Body of pancreas (tissue), 4 donors: ENCODE measurements around the gene ZNF410. TPM values are rescaled to one million over a fixed set of nuclear protein-coding genes. Genes with fewer than 3 reads are reported as not detected.
"Not testable (repeated sequence)": the region's sequence is repeated elsewhere in the genome, so short reads cannot be mapped to it uniquely, and the experiment has no call there.

Experiments used
- ATAC-seq: fragments of 150-250 bp; one replicate; pipeline ENCODE4 v1.9.1; 2016
- DNase-seq, 4 donors: peaks; one replicate each; pipeline ENCODE4 v3.0.0-alpha.2; 2019
- H3K27ac ChIP-seq, 4 donors: fragments of 200-600 bp; sonication (generic); 1 replicate in 3 of 4; 2 replicates in 1 of 4; pipeline versions ENCODE4 v1.5.1 to v1.6.1; 2016 to 2019; ENCODE audit warnings: mild to moderate bottlenecking in 1 of 4, mixed read lengths in 1 of 4, moderate library complexity in 1 of 4
- H3K27me3 ChIP-seq, 2 donors: fragments of 200-600 bp; sonication (generic); one replicate each; pipeline ENCODE4 v1.6.0; 2016; ENCODE audit warnings: mild to moderate bottlenecking in 1 of 2
- H3K36me3 ChIP-seq, 2 donors: fragments of 200-600 bp; sonication (generic); replicated peaks in 1 of 2; 2 replicates each; pipeline ENCODE4 v1.5.1; 2016; ENCODE audit warnings: low read depth in 2 of 2; ENCODE audit not compliant: insufficient read depth in 1 of 2
- H3K4me1 ChIP-seq: fragments of 200-600 bp; sonication (generic); one replicate; pipeline ENCODE4 v1.6.0; 2016
- H3K4me3 ChIP-seq, 2 donors: fragments of 200-600 bp; sonication (generic); 1 replicate in 1 of 2; 2 replicates in 1 of 2; pipeline ENCODE4 v1.5.1; 2016 to 2019
- H3K9me3 ChIP-seq, 3 donors: fragments of 200-600 bp; sonication (generic); 1 replicate in 2 of 3; 2 replicates in 1 of 3; pipeline ENCODE4 v1.5.1; 2016
- CTCF ChIP-seq, 7 experiments: fragments of 450-650 bp in 4 of 7; fragments of 200-600 bp in 3 of 7; sonication (generic) in 3 of 7; IDR thresholded peaks; one replicate each; pipeline ENCODE4 v1.5.1; 2016 to 2019; ENCODE audit warnings: antibody characterized with exemption in 7 of 7
- POLR2A ChIP-seq, 3 donors: fragments of 450-650 bp; IDR thresholded peaks; one replicate each; pipeline ENCODE4 v1.6.1; 2016; ENCODE audit warnings: antibody characterized with exemption in 3 of 3, mild to moderate bottlenecking in 2 of 3
- WGBS, 2 donors: methylation state at CpG; one replicate each; pipeline ENCODE4 v1.1.5; 2017; 5-methylcytosine and 5-hydroxymethylcytosine counted together
- intact Hi-C: fragments of 100-400 bp; cut with DNase I; formaldehyde crosslinking; loops from one replicate; pipeline ENCODE4 v1.15.1; 2023
- total RNA-seq, 2 donors: library from RNA; depleted of rRNA; stranded (reverse); fragments of >200 nt; gene quantifications; one replicate each; pipeline ENCODE4 v1.1.0, GENCODE V29; 2016

Gene ZNF410
- total RNA-seq, 2 donors from 2014 or later, result 18.8 to 25.9 TPM

GRCh38 chr14:73861073-73861472 is 25.6 kb upstream of the ZNF410 start:
- DNase-seq, result no peak
- WGBS, 2 donors, result 88% methylated on average over 5 of the region's 5 CpGs
- H3K9me3 ChIP-seq, result no peaks in the 10 kb centered on the region
- no peaks in the 10 kb centered on the region for H3K27me3 ChIP-seq
- intact Hi-C loops, result no loop called here
- H3K4me3 ChIP-seq, result no peak overlapping the region
- no peak for ATAC-seq
- no peaks in the 10 kb centered on the region for H3K36me3 ChIP-seq
- no peaks in the 10 kb centered on the region for H3K4me1 ChIP-seq
- H3K27ac ChIP-seq, result no peak overlapping the region
- TF ChIP-seq CTCF (IDR thresholded peaks at IDR 0.05), result no peak

GRCh38 chr14:73862480-73862879 is 24.2 kb upstream of the ZNF410 start:
- 88 to 94% methylated on average over 8 of the region's 8 CpGs for WGBS, 2 donors
- ATAC-seq (no peak), DNase-seq (no peak)
- H3K9me3 ChIP-seq, result no peaks in the 10 kb centered on the region
- H3K27ac ChIP-seq, result no peak overlapping the region
- intact Hi-C loops, result no loop called here
- H3K4me1 ChIP-seq, result no peaks in the 10 kb centered on the region
- H3K36me3 ChIP-seq, result no peaks in the 10 kb centered on the region
- TF ChIP-seq POLR2A (IDR thresholded peaks at IDR 0.05), result no peak
- TF ChIP-seq CTCF (IDR thresholded peaks at IDR 0.05), result no peak
- H3K4me3 ChIP-seq, result no peak overlapping the region
- H3K27me3 ChIP-seq, result no peaks in the 10 kb centered on the region

GRCh38 chr14:73863209-73863608 is 23.4 kb upstream of the ZNF410 start:
- Histone ChIP-seq H3K27ac (no peak overlapping the region), H3K4me3 (no peak overlapping the region), H3K36me3 (no peaks in the 10 kb centered on the region), H3K9me3 (no peaks in the 10 kb centered on the region), H3K4me1 (no peaks in the 10 kb centered on the region), H3K27me3 (no peaks in the 10 kb centered on the region)
- ATAC-seq (no peak), DNase-seq (no peak)
- intact Hi-C loops, result no loop called here
- TF ChIP-seq CTCF (IDR thresholded peaks at IDR 0.05) (no peak), POLR2A (IDR thresholded peaks at IDR 0.05) (no peak)
- 92 to 94% methylated on average over 2 of the region's 2 CpGs for WGBS, 2 donors

GRCh38 chr14:73865534-73866113 is 21.0 kb upstream of the ZNF410 start:
- no peak overlapping the region for H3K27ac ChIP-seq

GRCh38 chr14:73869754-73870153 is 16.9 kb upstream of the ZNF410 start:
- H3K9me3 ChIP-seq, H3K4me3 ChIP-seq, H3K36me3 ChIP-seq, DNase-seq, H3K27me3 ChIP-seq, ATAC-seq, H3K27ac ChIP-seq, intact Hi-C loops, H3K4me1 ChIP-seq: not testable (repeated sequence)
- WGBS, 2 donors, result 92 to 96% methylated on average over 11 of the region's 11 CpGs

More at GRCh38 chr14:73865534-73866113, 21.0 kb upstream of the ZNF410 start:
- intact Hi-C loops, result no loop called here
- Histone ChIP-seq H3K4me1 (no peaks in the 10 kb centered on the region), H3K36me3 (no peaks in the 10 kb centered on the region), H3K4me3 (no peak overlapping the region), H3K9me3 (no peaks in the 10 kb centered on the region), H3K27me3 (no peaks in the 10 kb centered on the region)
- no peak for TF ChIP-seq POLR2A (IDR thresholded peaks at IDR 0.05)
- no peak for TF ChIP-seq CTCF (IDR thresholded peaks at IDR 0.05)
- no peak for DNase-seq
- WGBS, 2 donors, result 89 to 90% methylated on average over 8 of the region's 8 CpGs
- ATAC-seq, result no peak
